Anterior cingulate cortex (tissue), 58 donors: ENCODE measurements around the gene CDCP1.

Experiments used
- DNase-seq, 58 donors: peaks; one replicate each; lab custom pipeline; 2025; lab: John Stamatoyannopoulos, UW

Gene CDCP1

GRCh38 chr3:45033791-45034190 is 112.4 kb downstream of the CDCP1 start:
- DNase-seq = no peak
